ENCODE measurements around the gene ZFR2.

DNA sequence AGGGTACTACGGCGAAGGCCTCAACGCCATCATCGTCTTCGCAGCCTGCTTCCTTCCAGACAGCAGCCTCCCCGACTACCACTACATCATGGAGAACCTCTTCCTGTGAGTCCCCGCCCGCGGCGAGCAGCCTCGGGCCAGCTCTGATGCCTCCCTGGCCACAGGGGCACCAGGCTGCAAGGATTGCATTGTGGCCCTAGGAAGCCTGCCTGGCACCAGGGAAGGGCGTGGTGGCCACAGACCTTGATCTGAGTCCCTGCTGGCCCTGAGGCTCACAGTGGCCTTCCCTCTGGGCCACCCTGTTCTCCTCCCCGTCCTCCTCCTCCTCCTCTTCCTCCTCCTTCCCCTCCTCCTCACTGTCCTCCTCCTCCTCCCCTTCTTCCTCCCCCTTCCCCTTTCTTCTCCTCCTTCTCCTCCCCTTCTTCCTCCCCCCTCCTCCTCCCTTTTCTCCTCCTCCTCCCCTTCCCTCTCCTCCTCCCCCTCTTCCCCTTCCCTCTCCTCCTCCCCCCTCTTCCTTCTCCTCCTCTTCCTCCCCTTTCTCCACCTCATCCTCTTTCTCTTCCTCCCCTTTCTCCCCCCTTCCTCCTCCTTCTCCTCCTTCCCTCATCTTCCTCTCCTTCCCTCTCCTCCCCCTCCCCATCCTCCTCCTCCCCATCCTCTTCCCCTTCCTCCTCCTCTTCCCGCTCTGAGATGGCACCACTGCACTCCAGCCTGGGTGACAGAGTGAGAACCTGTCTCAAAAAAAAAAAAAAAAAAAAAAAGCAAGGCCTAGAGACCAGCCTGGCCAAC, 39.6 kb upstream of the ZFR2 start:
- TF ChIP-seq, protein P1, sequence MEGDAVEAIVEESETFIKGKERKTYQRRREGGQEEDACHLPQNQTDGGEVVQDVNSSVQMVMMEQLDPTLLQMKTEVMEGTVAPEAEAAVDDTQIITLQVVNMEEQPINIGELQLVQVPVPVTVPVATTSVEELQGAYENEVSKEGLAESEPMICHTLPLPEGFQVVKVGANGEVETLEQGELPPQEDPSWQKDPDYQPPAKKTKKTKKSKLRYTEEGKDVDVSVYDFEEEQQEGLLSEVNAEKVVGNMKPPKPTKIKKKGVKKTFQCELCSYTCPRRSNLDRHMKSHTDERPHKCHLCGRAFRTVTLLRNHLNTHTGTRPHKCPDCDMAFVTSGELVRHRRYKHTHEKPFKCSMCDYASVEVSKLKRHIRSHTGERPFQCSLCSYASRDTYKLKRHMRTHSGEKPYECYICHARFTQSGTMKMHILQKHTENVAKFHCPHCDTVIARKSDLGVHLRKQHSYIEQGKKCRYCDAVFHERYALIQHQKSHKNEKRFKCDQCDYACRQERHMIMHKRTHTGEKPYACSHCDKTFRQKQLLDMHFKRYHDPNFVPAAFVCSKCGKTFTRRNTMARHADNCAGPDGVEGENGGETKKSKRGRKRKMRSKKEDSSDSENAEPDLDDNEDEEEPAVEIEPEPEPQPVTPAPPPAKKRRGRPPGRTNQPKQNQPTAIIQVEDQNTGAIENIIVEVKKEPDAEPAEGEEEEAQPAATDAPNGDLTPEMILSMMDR (IDR thresholded peaks at IDR 0.05) = no peak
- TF ChIP-seq POLR2AphosphoS5 (IDR thresholded peaks at IDR 0.05) = no peak
- TF ChIP-seq POLR2A (IDR thresholded peaks at IDR 0.05) = no peak
